GM06990 (cell line): ENCODE measurements around the gene LRCH4.
A peak's percentile ranks its signal among the peaks of the same experiment; 100 is the strongest.
"Not testable (repeated sequence)": the region's sequence is repeated elsewhere in the genome, so short reads cannot be mapped to it uniquely, and the experiment has no call there.

ENCODE experiments used
- DNase-seq: peaks from one replicate; pipeline ENCODE4 v3.0.0-alpha.2; 2011; ENCODE audit not compliant: insufficient read length; ENCODE audit errors: extremely low read depth
- H3K27me3 ChIP-seq: replicated peaks from 2 replicates; pipeline ENCODE4 v1.6.0; 2011; ENCODE audit warnings: low read length; ENCODE audit not compliant: control insufficient read depth, insufficient read depth
- H3K36me3 ChIP-seq: 2 replicates; pipeline ENCODE4 v1.5.1; 2011; ENCODE audit warnings: low read length; ENCODE audit not compliant: control insufficient read depth, insufficient read depth
- H3K4me3 ChIP-seq: replicated peaks from 2 replicates; pipeline ENCODE4 v1.5.1; 2011; ENCODE audit warnings: low read depth, mild to moderate bottlenecking, control low read depth, low read length
- CTCF ChIP-seq: IDR thresholded peaks from 2 replicates; pipeline ENCODE4 v1.5.1; 2011; ENCODE audit warnings: low read length, control low read depth, mild to moderate bottlenecking, inconsistent platforms; ENCODE audit not compliant: insufficient read depth, poor library complexity, severe bottlenecking

Gene LRCH4

GRCh38 chr7:100543586-100543985 is 42.3 kb downstream of the LRCH4 start:
- no peak for DNase-seq

GRCh38 chr7:100541309-100541708 is 44.6 kb downstream of the LRCH4 start:
- not testable (repeated sequence) for H3K36me3 ChIP-seq, H3K27me3 ChIP-seq, DNase-seq
- H3K4me3 ChIP-seq = peak overlapping the region; percentile 37

More at GRCh38 chr7:100543586-100543985, 42.3 kb downstream of the LRCH4 start:
- no peak for TF ChIP-seq CTCF
- peak overlapping the region; percentile 40 for H3K4me3 ChIP-seq
- H3K27me3 ChIP-seq = no peaks in the 10 kb centered on the region
- H3K36me3 ChIP-seq = no peaks in the 10 kb centered on the region

- Histone ChIP-seq H3K36me3 (no peaks in the 10 kb centered on the region), H3K27me3 (no peaks in the 10 kb centered on the region), H3K4me3 (peak overlapping the region; percentile 84)
- TF ChIP-seq CTCF = no peak
- no peak for DNase-seq
Measured at GRCh38 chr7:100540073-100540723, 45.7 kb downstream of the LRCH4 start.

- H3K36me3 ChIP-seq = no peaks in the 10 kb centered on the region
- no peak for TF ChIP-seq CTCF
- peak overlapping the region; percentile 84 for H3K4me3 ChIP-seq
- no peak for DNase-seq
- H3K27me3 ChIP-seq = no peaks in the 10 kb centered on the region
Measured at GRCh38 chr7:100539436-100540006, 46.4 kb downstream of the LRCH4 start.

- no peaks in the 10 kb centered on the region for H3K36me3 ChIP-seq
- no peaks in the 10 kb centered on the region for H3K27me3 ChIP-seq
- peak; percentile 100 for DNase-seq
- no peak for TF ChIP-seq CTCF
- peak within 1 kb of the TSS; percentile 84 for H3K4me3 ChIP-seq
Measured at GRCh38 chr7:100538654-100539435, 47.1 kb downstream of the LRCH4 start, which contains the start of gene AGFG2. Gene AGFG2, plus strand, starts transcription at chr7:100539203. Its CDS starts 144 bp downstream, at chr7:100539347.

GRCh38 chr7:100538348-100538653 is 47.6 kb downstream of the LRCH4 start:
- Histone ChIP-seq H3K27me3 (no peaks in the 10 kb centered on the region), H3K4me3 (peak overlapping the region; percentile 63), H3K36me3 (no peaks in the 10 kb centered on the region)
- TF ChIP-seq CTCF = no peak
- DNase-seq = no peak

- H3K36me3 ChIP-seq, H3K27me3 ChIP-seq, H3K4me3 ChIP-seq, DNase-seq: not testable (repeated sequence)
Measured at GRCh38 chr7:100536695-100537094, 49.2 kb downstream of the LRCH4 start.

- H3K36me3 ChIP-seq, H3K4me3 ChIP-seq, H3K27me3 ChIP-seq, DNase-seq: not testable (repeated sequence)
Measured at GRCh38 chr7:100535982-100536381, 49.9 kb downstream of the LRCH4 start.
